Ishikawa (cell line): ENCODE results near the gene RELN.

ENCODE experiments used
- CEBPB ChIP-seq: IDR thresholded peaks from 2 replicates; pipeline ENCODE4 v1.6.1; 2012
- CREB1 ChIP-seq: IDR thresholded peaks from 2 replicates; pipeline ENCODE4 v1.6.1; 2012; ENCODE audit warnings: low read depth
- EGR1 ChIP-seq: IDR thresholded peaks from 2 replicates; pipeline ENCODE4 v1.6.1; 2012
- EP300 ChIP-seq: IDR thresholded peaks from 2 replicates; pipeline ENCODE4 v1.6.1; 2012; ENCODE audit warnings: borderline replicate concordance
- FOXM1 ChIP-seq: IDR thresholded peaks from 2 replicates; pipeline ENCODE4 v1.6.1; 2012; ENCODE audit warnings: low read depth, borderline replicate concordance
- NFIC ChIP-seq: IDR thresholded peaks from 2 replicates; pipeline ENCODE4 v1.6.1; 2012
- RAD21 ChIP-seq: IDR thresholded peaks from 2 replicates; pipeline ENCODE4 v1.6.1; 2012; ENCODE audit warnings: low read depth
- TAF1 ChIP-seq: IDR thresholded peaks from 2 replicates; pipeline ENCODE4 v1.6.1; 2012; ENCODE audit warnings: low read depth, mild to moderate bottlenecking
- TCF12 ChIP-seq: IDR thresholded peaks from 2 replicates; pipeline ENCODE4 v1.6.1; 2012; ENCODE audit warnings: low read depth
- TEAD4 ChIP-seq: IDR thresholded peaks from 2 replicates; pipeline ENCODE4 v1.6.1; 2012
- USF1 ChIP-seq: IDR thresholded peaks from 2 replicates; pipeline ENCODE4 v1.6.1; 2012
- YY1 ChIP-seq: IDR thresholded peaks from 2 replicates; pipeline ENCODE4 v1.6.1; 2012; ENCODE audit warnings: low read depth
- ZBTB7A ChIP-seq: IDR thresholded peaks from 2 replicates; pipeline ENCODE4 v1.6.1; 2012; ENCODE audit warnings: low read depth
- TF ChIP-seq, protein P1 (sequence below): IDR thresholded peaks from 2 replicates; pipeline ENCODE4 v1.6.1; 2012
- TF ChIP-seq, protein P2 (sequence below): IDR thresholded peaks from 2 replicates; pipeline ENCODE4 v1.6.1; 2012; ENCODE audit warnings: low read depth, mild to moderate bottlenecking

The RELN gene

DNA sequence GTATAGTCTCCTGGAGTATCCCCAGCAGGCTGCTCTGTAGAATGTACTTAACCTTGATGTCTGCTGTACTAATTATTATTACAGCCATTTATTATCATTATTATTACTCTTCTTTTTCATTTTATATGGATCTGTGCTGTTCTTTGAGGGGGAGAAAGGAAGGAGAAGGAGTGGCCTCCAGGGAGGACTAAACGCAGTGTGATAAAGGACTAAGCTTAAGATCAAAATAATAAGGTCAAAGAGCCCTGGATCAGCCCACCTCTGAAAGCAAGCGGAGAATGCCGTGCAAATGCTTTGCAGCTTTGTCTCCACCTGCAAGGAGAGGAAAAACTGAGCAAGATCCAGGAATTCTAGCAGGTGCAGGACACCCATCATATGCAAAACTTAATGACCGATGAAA is 65.3 kb downstream of the RELN start:
- TF ChIP-seq EP300 (no peak), CREB1 (no peak), TEAD4 (no peak), NFIC (no peak), TAF1 (no peak), RAD21 (no peak), YY1 (no peak), ZBTB7A (no peak), TCF12 (no peak), EGR1 (no peak), USF1 (no peak), FOXM1 (no peak), CEBPB (no peak)
- TF ChIP-seq, protein P1, sequence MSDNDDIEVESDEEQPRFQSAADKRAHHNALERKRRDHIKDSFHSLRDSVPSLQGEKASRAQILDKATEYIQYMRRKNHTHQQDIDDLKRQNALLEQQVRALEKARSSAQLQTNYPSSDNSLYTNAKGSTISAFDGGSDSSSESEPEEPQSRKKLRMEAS, result no peak
- TF ChIP-seq, protein P2, sequence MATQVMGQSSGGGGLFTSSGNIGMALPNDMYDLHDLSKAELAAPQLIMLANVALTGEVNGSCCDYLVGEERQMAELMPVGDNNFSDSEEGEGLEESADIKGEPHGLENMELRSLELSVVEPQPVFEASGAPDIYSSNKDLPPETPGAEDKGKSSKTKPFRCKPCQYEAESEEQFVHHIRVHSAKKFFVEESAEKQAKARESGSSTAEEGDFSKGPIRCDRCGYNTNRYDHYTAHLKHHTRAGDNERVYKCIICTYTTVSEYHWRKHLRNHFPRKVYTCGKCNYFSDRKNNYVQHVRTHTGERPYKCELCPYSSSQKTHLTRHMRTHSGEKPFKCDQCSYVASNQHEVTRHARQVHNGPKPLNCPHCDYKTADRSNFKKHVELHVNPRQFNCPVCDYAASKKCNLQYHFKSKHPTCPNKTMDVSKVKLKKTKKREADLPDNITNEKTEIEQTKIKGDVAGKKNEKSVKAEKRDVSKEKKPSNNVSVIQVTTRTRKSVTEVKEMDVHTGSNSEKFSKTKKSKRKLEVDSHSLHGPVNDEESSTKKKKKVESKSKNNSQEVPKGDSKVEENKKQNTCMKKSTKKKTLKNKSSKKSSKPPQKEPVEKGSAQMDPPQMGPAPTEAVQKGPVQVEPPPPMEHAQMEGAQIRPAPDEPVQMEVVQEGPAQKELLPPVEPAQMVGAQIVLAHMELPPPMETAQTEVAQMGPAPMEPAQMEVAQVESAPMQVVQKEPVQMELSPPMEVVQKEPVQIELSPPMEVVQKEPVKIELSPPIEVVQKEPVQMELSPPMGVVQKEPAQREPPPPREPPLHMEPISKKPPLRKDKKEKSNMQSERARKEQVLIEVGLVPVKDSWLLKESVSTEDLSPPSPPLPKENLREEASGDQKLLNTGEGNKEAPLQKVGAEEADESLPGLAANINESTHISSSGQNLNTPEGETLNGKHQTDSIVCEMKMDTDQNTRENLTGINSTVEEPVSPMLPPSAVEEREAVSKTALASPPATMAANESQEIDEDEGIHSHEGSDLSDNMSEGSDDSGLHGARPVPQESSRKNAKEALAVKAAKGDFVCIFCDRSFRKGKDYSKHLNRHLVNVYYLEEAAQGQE, result no peak

- no peak for TF ChIP-seq TEAD4
- TF ChIP-seq YY1, result no peak
- TF ChIP-seq EP300, result no peak
- no peak for TF ChIP-seq RAD21
Observed at GRCh38 chr7:103922407-103922806, 67.1 kb downstream of the RELN start.

DNA sequence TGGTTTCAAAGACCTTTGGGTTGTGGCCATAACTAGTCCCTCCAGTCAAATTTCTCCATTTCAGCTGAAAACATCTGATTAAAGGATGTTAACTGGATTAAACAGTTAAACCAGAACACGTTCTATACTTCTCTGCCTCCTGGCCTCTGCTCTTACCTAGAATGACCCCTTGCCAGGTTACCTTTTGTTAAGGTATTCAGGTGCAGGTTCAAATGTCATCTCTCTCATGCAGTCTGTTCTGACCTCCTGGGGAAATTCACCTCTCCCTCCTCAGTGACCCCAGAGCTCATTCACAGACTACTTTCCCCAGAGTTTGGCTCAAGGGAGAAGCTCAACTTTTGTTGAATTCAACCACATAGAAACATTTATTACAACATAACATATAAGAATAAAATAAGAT is 67.8 kb downstream of the RELN start:
- TF ChIP-seq FOXM1 (no peak), ZBTB7A (no peak), CREB1 (no peak), NFIC (no peak), EP300 (no peak), TAF1 (no peak), TEAD4 (no peak), EGR1 (no peak), RAD21 (no peak), USF1 (no peak), YY1 (no peak), CEBPB (no peak), TCF12 (no peak)
- TF ChIP-seq, protein P2, result no peak
- TF ChIP-seq, protein P1, result no peak

DNA sequence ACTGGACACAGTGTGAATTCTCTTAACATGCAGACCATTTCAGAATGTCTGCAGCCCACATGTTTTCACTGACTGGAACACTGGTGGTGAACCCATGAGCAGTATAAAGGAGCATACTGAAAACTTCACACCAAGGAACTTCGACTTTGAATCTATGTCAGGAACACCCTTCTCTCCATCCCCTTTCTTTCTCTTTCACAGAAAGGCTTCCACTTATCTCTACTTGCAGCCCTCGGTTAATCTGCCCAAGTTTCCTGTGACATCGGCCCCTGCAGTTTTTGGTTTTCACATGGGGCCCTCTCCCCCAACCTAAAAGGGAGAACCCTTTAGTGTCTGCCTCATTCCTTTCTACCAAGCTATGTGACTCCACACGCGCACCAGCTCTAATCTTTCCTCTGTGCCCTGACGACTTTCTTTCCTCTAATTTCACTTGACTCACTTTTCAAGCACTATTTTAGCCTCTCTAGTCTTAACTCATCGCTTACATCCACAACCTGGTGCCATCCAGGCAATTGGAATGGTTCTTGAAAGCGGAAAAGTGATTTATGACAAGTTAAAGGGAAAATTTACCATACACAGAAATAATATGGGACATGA is 70.1 kb downstream of the RELN start:
- TF ChIP-seq FOXM1, result no peak
- no peak for TF ChIP-seq NFIC
- TF ChIP-seq YY1, result no peak
- TF ChIP-seq RAD21, result no peak

- TF ChIP-seq, protein P2, result no peak
- no peak for TF ChIP-seq CEBPB
- TF ChIP-seq RAD21, result no peak
- TF ChIP-seq TCF12, result no peak
- no peak for TF ChIP-seq ZBTB7A
- no peak for TF ChIP-seq EGR1
- no peak for TF ChIP-seq TEAD4
- TF ChIP-seq NFIC, result no peak
- no peak for TF ChIP-seq USF1
- TF ChIP-seq CREB1, result no peak
- no peak for TF ChIP-seq YY1
- TF ChIP-seq EP300, result no peak
- TF ChIP-seq, protein P1, result no peak
- no peak for TF ChIP-seq FOXM1
- no peak for TF ChIP-seq TAF1
Observed at GRCh38 chr7:103918631-103919271, 70.7 kb downstream of the RELN start.
